ENCODE data around the gene ZNF454. TPM values are rescaled to one million over a fixed set of nuclear protein-coding genes. Genes with fewer than 3 reads are reported as not detected.
A peak's percentile ranks its signal among the peaks of the same experiment; 100 is the strongest.

Gene ZNF454
- total RNA-seq (2021): not detected in 2 replicates
- long read RNA-seq: 0 reads

DNA sequence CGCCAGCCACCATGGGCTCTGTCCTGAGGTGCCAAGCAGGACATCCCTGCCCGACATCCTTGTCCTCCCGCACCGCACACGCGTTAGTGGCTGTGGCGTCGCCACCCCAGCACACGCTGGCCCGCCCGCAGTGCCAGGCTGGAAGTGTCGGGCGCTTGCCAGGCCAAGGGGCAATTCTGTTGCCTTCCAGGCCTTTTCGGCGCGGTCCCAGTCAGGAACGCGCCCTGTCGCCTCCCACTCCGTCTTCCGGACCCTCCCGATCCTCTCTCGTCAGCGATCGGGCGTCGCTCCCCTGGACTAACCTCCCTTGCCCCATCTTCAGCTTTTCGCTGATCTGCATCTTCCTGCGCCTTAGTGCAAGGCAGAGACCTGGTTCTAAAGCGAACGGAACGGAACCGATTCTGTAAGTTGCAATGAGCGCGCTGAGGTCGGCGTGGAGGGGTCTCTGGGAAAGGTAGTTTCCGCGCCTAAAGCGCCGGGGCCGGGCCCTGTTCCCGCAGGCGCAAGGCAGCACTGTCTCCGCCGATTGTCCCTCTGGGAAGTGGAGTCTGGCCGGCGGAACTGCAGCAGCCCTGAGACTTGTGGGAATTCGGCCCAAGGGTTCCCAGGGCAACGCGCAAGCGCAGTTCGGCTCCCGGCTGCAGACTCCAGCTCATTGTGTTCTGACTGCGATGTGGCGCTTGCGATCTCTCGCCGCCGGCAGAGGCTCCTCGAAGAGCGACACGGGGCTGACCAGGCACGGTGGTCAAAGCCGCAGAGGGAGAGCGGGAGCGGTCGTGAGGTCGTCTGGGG is at the start of gene ZNF454:
Gene ZNF454, plus strand, starts transcription at position 630 of the 792 bp plus-strand sequence. CDS start 1,594 bp downstream, outside the sequence.
- no peak for DNase-seq
- Histone ChIP-seq H2AFZ (ENCODE audit: low read length) (no peak within 1 kb of the TSS), H3K4me2 (ENCODE audit: insufficient read depth, insufficient read length, low read length) (peak within 1 kb of the TSS; percentile 83), H2BK15ac (ENCODE audit: low read depth, low read length) (no peak within 1 kb of the TSS), H2BK5ac (ENCODE audit: insufficient read length, low read length) (no peak within 1 kb of the TSS), H3K79me1 (ENCODE audit: insufficient read depth, low read depth, low read length, poor library complexity, severe bottlenecking) (no peaks in the 10 kb centered on the region), H3K23ac (ENCODE audit: insufficient read length, low read depth, low read length) (no peak within 1 kb of the TSS), H3K56ac (ENCODE audit: insufficient read length, low read depth, low read length) (no peak within 1 kb of the TSS), H2BK20ac (ENCODE audit: low read depth, low read length, poor library complexity, severe bottlenecking) (no peak within 1 kb of the TSS), H3K23me2 (ENCODE audit: insufficient read length, low read depth, low read length, poor library complexity, severe bottlenecking) (peaks cover 6% of the 10 kb centered on the region), H3T11ph (ENCODE audit: low read length) (no peak within 1 kb of the TSS), H4K8ac (replicated peaks; ENCODE audit: insufficient read length, low read depth, low read length) (no peak within 1 kb of the TSS), H4K20me1 (ENCODE audit: control insufficient read depth, insufficient read depth, insufficient read length) (no peaks in the 10 kb centered on the region), H4K91ac (ENCODE audit: insufficient read length, low read depth, low read length) (no peak within 1 kb of the TSS), H3K79me2 (ENCODE audit: insufficient read depth, low read length) (no peaks in the 10 kb centered on the region), H3K27me3 (ENCODE audit: insufficient read depth, low read length) (no peaks in the 10 kb centered on the region), H3K9ac (ENCODE audit: extremely low read depth, insufficient read length, low read length) (peak within 1 kb of the TSS; percentile 71), H4K5ac (ENCODE audit: insufficient read length, low read depth, low read length) (no peak within 1 kb of the TSS), H3K4ac (ENCODE audit: low read depth, low read length) (no peak within 1 kb of the TSS), H3K4me1 (ENCODE audit: insufficient read depth, low read length) (no peaks in the 10 kb centered on the region), H2BK12ac (ENCODE audit: insufficient read length, low read depth, low read length) (no peak within 1 kb of the TSS), H3K14ac (ENCODE audit: insufficient read depth, low read length) (0 out of 2 replicates have a peak within 1 kb of the TSS, but pooled peaks have one; percentile 58), H3K27ac (ENCODE audit: insufficient read length, low read depth, low read length) (no peak within 1 kb of the TSS), H2AK5ac (ENCODE audit: insufficient read length, low read length) (no peak within 1 kb of the TSS), H2BK120ac (ENCODE audit: low read depth, low read length, poor library complexity, severe bottlenecking) (no peak within 1 kb of the TSS), H3K9me3 (ENCODE audit: control insufficient read depth, low read depth, low read length) (peaks cover 62% of the 10 kb centered on the region), H3K18ac (ENCODE audit: insufficient read length, low read depth, low read length) (peak within 1 kb of the TSS; percentile 9)
- H3K27me3 Mint-ChIP-seq (ENCODE audit: low read depth): peaks cover 11% of the 10 kb centered on the region
- H3K4me1 Mint-ChIP-seq: no peaks in the 10 kb centered on the region
- no CpG with 5 or more reads among the region's 69 CpGs for WGBS (ENCODE audit: extremely low coverage, insufficient read length, low lambda C conversion rate)
- no peak within 1 kb of the TSS for H3K4me3 Mint-ChIP-seq
- no peak within 1 kb of the TSS for H3K27ac Mint-ChIP-seq
- H3K36me3 Mint-ChIP-seq (ENCODE audit: insufficient read depth in 1 of 3, low read depth in 3 of 3): peaks cover 24 to 70% (median 30%) of the 10 kb centered on the region in 3 experiments; a peak in 6 of 7 replicates
- TF ChIP-seq, protein P1, sequence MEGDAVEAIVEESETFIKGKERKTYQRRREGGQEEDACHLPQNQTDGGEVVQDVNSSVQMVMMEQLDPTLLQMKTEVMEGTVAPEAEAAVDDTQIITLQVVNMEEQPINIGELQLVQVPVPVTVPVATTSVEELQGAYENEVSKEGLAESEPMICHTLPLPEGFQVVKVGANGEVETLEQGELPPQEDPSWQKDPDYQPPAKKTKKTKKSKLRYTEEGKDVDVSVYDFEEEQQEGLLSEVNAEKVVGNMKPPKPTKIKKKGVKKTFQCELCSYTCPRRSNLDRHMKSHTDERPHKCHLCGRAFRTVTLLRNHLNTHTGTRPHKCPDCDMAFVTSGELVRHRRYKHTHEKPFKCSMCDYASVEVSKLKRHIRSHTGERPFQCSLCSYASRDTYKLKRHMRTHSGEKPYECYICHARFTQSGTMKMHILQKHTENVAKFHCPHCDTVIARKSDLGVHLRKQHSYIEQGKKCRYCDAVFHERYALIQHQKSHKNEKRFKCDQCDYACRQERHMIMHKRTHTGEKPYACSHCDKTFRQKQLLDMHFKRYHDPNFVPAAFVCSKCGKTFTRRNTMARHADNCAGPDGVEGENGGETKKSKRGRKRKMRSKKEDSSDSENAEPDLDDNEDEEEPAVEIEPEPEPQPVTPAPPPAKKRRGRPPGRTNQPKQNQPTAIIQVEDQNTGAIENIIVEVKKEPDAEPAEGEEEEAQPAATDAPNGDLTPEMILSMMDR (conservative IDR thresholded peaks at IDR 0.05): no peak
- H3K9me3 Mint-ChIP-seq: peaks cover 94 to 95% of the 10 kb centered on the region in 2 experiments
